IPS-18c (cell line): ENCODE measurements around the gene HTATIP2.

Experiments used
- H3K4me3 ChIP-seq: 2 replicates; pipeline ENCODE4 v1.7.0; 2013; ENCODE audit warnings: low read depth, mild to moderate bottlenecking, low read length, moderate library complexity; ENCODE audit not compliant: insufficient read depth
- H3K9me3 ChIP-seq: one replicate; pipeline ENCODE4 v1.6.1; 2013; ENCODE audit warnings: mild to moderate bottlenecking, low read length, moderate library complexity; ENCODE audit not compliant: control insufficient read depth, insufficient read depth

The HTATIP2 gene

DNA sequence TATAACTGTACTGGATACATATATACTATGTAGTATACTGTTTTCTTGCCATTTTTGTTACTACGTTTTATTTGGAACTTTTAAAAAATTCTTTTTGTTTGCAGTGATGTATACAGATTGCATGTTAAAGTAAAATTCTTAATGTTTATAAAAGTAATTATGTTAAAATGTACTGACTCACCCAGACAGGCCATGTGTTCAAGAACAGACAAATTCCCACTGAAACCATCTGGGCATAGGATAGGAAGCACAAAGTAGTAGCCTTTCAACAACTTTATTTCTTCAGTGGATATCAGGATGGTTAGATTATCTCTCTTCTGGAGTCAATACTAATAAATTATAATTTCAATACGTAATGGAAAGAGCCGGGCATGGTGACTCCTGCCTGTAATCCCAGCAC is 43.8 kb downstream of the HTATIP2 start:
- Histone ChIP-seq H3K9me3 (no peaks in the 10 kb centered on the region), H3K4me3 (no peak overlapping the region)

DNA sequence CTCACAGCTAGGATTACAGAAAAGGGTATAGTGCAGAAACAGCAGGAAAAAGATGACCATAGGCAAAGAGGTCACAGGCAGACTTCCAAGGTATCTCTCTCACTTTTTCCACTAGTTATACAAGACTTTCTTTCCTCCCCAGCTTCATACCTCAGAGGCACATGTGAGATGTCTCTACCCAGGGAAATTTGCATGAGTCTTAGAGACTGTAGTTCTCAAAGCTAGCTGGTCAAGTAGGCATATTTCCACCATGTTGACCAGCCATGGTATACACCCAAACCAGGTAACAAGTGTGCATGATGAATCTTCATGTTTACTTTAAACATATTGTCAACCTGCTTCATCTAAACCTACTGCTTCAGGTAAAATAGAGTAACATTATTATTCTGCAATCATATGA is 51.9 kb downstream of the HTATIP2 start:
- no peaks in the 10 kb centered on the region for H3K9me3 ChIP-seq

DNA sequence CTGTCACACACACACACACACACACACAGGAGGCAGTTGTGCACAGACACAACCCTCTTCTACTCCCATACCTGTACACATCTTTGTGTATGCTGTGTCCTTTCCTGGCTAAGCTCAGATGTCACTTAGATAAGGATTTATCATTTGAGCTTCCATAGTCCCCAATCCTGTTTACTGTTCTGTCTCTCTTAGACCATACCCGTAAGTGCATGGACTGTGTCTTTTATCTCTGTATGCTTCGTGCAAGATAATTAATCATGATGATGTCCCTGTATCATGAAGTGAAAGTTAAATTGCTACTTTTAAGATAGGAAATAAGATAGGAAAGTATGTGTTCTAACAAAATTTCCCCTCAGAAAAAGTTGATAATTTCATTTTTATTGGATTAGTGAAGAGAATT is 54.3 kb downstream of the HTATIP2 start:
- Histone ChIP-seq H3K4me3 (no peak overlapping the region), H3K9me3 (no peaks in the 10 kb centered on the region)

More for the DNA sequence above, 51.9 kb downstream of the HTATIP2 start:
- H3K4me3 ChIP-seq: no peak overlapping the region

DNA sequence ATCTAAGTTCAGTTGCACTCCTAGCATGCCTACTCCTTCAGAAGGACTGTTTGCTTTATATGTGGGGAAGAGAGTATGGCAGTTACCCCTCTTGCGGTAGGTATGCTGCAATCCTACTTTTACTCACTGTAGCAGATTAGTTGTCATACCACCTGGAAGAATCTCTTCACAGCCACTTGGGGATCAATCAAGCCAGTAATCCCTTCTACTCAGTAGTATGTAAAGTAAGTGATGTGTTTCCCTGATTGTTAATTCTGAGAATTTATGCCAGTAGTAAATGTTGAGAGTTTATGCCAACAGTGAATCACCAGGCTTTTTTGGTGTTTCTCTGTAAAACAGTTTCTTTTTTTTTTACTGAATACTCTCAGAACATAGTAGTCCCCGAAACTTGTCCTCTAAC is 58.4 kb downstream of the HTATIP2 start:
- Histone ChIP-seq H3K4me3 (no peak overlapping the region), H3K9me3 (no peaks in the 10 kb centered on the region)

DNA sequence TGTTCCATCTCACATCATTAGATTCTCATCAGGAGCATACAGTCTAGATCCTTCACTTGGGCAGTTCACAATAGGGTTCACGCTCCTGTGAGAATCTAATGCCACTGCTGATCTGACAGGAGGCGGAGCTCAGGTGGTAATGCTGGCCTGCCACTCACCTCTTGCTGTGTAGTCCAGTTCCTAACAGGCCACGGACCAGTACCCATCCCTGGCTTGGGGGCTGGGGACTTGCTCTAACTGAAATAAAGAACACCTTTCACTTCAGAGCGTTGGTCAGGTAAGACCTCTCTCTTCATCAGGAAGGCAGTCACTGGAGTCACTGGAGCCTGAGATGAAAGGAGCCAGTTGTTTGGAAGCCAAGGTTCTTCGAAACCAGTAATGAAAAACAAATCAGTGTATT is 65.7 kb downstream of the HTATIP2 start:
- Histone ChIP-seq H3K4me3 (no peak overlapping the region), H3K9me3 (no peaks in the 10 kb centered on the region)
